Measurements from ENCODE around the gene KCNJ6. TPM values are rescaled to one million over a fixed set of nuclear protein-coding genes. Genes with fewer than 3 reads are reported as not detected.
A peak's percentile ranks its signal among the peaks of the same experiment; 100 is the strongest.
"Not testable (repeated sequence)": the region's sequence is repeated elsewhere in the genome, so short reads cannot be mapped to it uniquely, and the experiment has no call there.

KCNJ6 gene
- total and polyA plus RNA-seq, 7 donors = under 0.01 to 0.01 TPM; not detected in 5

GRCh38 chr21:37732927-37733326 lies 183.3 kb downstream of the KCNJ6 start:
- no peak for DNase-seq
- ATAC-seq = no peak
- intact Hi-C loops (cut with DNase I) = no loop called here

GRCh38 chr21:37724201-37724600 lies 192.1 kb downstream of the KCNJ6 start:
- no peak for ATAC-seq
- 74 to 77% (median 75%) methylated on average over 6 of the region's 6 CpGs for WGBS, 3 donors

More at GRCh38 chr21:37732927-37733326, 183.3 kb downstream of the KCNJ6 start:
- Histone ChIP-seq H3K4me1 (no peaks in the 10 kb centered on the region), H3K36me3 (ENCODE audit: insufficient read depth in 1 of 2, low read depth in 1 of 2) (no peaks in the 10 kb centered on the region), H3K9me3 (no peaks in the 10 kb centered on the region), H3K4me3 (no peak overlapping the region), H3K27me3 (ENCODE audit: insufficient read depth in 3 of 3, low read length in 2 of 3) (peaks cover 0 to 2% (median 0%) of the 10 kb centered on the region in 3 donors), H3K27ac (no peak overlapping the region)
- 69 to 78% (median 72%) methylated on average over 4 of the region's 4 CpGs for WGBS, 3 donors
- TF ChIP-seq CTCF (IDR thresholded peaks at IDR 0.05) = no peak

GRCh38 chr21:37717534-37717933 lies 198.7 kb downstream of the KCNJ6 start:
- TF ChIP-seq CTCF (IDR thresholded peaks at IDR 0.05) = no peak
- no peak overlapping the region for H3K27ac ChIP-seq
- intact Hi-C loops (cut with DNase I) = loop anchor here in 1 of 2 donors (10.0 kb wide), 1 partner anchor 407 kb away; no protein-coding TSS in a partner anchor
- no peak overlapping the region for H3K4me3 ChIP-seq
- no peak for DNase-seq
- no peaks in the 10 kb centered on the region for H3K9me3 ChIP-seq
- H3K4me1 ChIP-seq = no peaks in the 10 kb centered on the region
- H3K36me3 ChIP-seq (ENCODE audit: insufficient read depth in 1 of 2, low read depth in 1 of 2) = no peaks in the 10 kb centered on the region
- WGBS, 3 donors = 87 to 95% (median 89%) methylated on average over 4 of the region's 4 CpGs
- no peak for ATAC-seq
- H3K27me3 ChIP-seq (ENCODE audit: insufficient read depth in 3 of 3, low read length in 2 of 3) = peaks cover 0 to 9% (median 0%) of the 10 kb centered on the region in 3 donors

More at GRCh38 chr21:37724201-37724600, 192.1 kb downstream of the KCNJ6 start:
- no peak for DNase-seq
- TF ChIP-seq CTCF (IDR thresholded peaks at IDR 0.05) = no peak
- no peaks in the 10 kb centered on the region for H3K36me3 ChIP-seq (ENCODE audit: insufficient read depth in 1 of 2, low read depth in 1 of 2)
- no peak overlapping the region for H3K4me3 ChIP-seq
- H3K27me3 ChIP-seq (ENCODE audit: insufficient read depth in 3 of 3, low read length in 2 of 3) = peaks cover 0 to 3% (median 0%) of the 10 kb centered on the region in 3 donors
- no peaks in the 10 kb centered on the region for H3K4me1 ChIP-seq
- H3K9me3 ChIP-seq = no peaks in the 10 kb centered on the region
- intact Hi-C loops (cut with DNase I) = no loop called here
- H3K27ac ChIP-seq = no peak overlapping the region

GRCh38 chr21:37712569-37712934 lies 203.7 kb downstream of the KCNJ6 start:
- H3K27ac ChIP-seq, DNase-seq, ATAC-seq: not testable (repeated sequence)

GRCh38 chr21:37711836-37712568 lies 204.3 kb downstream of the KCNJ6 start:
- Histone ChIP-seq H3K27me3 (ENCODE audit: insufficient read depth in 3 of 3, low read length in 2 of 3) (no peaks in the 10 kb centered on the region), H3K36me3 (ENCODE audit: insufficient read depth in 1 of 2, low read depth in 1 of 2) (no peaks in the 10 kb centered on the region), H3K27ac (no peak overlapping the region), H3K4me3 (no peak overlapping the region), H3K9me3 (no peaks in the 10 kb centered on the region), H3K4me1 (no peaks in the 10 kb centered on the region)
- peak; percentile 62 for TF ChIP-seq CTCF (IDR thresholded peaks at IDR 0.05)
- peak; percentile 54 to 65 for DNase-seq
- peak; percentile 62 to 84 (median 76) for ATAC-seq
- intact Hi-C loops (cut with DNase I) = loop anchor here (5.0 to 10.0 kb wide), 2 partner anchors 413 to 415 kb away; no protein-coding TSS in a partner anchor
- WGBS, 3 donors = 47 to 52% (median 47%) methylated on average over 3 of the region's 3 CpGs

More at GRCh38 chr21:37712569-37712934, 203.7 kb downstream of the KCNJ6 start:
- not testable (repeated sequence) for H3K4me3 ChIP-seq; H3K9me3 ChIP-seq; H3K36me3 ChIP-seq (ENCODE audit: insufficient read depth in 1 of 2, low read depth in 1 of 2); H3K4me1 ChIP-seq; H3K27me3 ChIP-seq (ENCODE audit: insufficient read depth in 3 of 3, low read length in 2 of 3)
- intact Hi-C loops (cut with DNase I) = loop anchor here (5.0 to 10.0 kb wide), 2 partner anchors 412 to 415 kb away; no protein-coding TSS in a partner anchor
